NCI-H2081 (cell line): ENCODE measurements around the gene FUT2.

Source experiments
- DNase-seq, 2 experiments: peaks; one replicate each; lab custom pipeline; 2025; lab: John Stamatoyannopoulos, UW

Gene FUT2

GRCh38 chr19:48726556-48726955 lies 30.8 kb downstream of the FUT2 start:
- DNase-seq, result no peak

GRCh38 chr19:48728911-48729664 lies 33.3 kb downstream of the FUT2 start:
- no peak for DNase-seq

GRCh38 chr19:48731452-48731851 lies 35.7 kb downstream of the FUT2 start:
- DNase-seq, result no peak

- DNase-seq, result no peak
Observed at GRCh38 chr19:48734625-48735024, 38.9 kb downstream of the FUT2 start.

GRCh38 chr19:48735031-48735615 lies 39.4 kb downstream of the FUT2 start:
- no peak for DNase-seq

GRCh38 chr19:48737360-48737998 lies 41.7 kb downstream of the FUT2 start:
- no peak for DNase-seq

- peak; percentile 89 for DNase-seq
Observed at GRCh38 chr19:48738557-48739403, 43.0 kb downstream of the FUT2 start.

GRCh38 chr19:48739404-48740163 lies 43.8 kb downstream of the FUT2 start:
- peak; percentile 40 to 77 for DNase-seq

- DNase-seq, result no peak
Observed at GRCh38 chr19:48740164-48740972, 44.6 kb downstream of the FUT2 start, which contains the start of gene RASIP1. Gene RASIP1, minus strand, starts transcription at chr19:48740610. Its CDS starts 328 bp downstream, at chr19:48740282.

GRCh38 chr19:48741129-48741999 lies 45.6 kb downstream of the FUT2 start:
- DNase-seq, result no peak

GRCh38 chr19:48742096-48742495 lies 46.3 kb downstream of the FUT2 start:
- DNase-seq, result no peak

- DNase-seq, result peak; percentile 22 to 36
Observed at GRCh38 chr19:48745208-48745995, 49.6 kb downstream of the FUT2 start.

GRCh38 chr19:48746110-48746509 lies 50.3 kb downstream of the FUT2 start:
- no peak for DNase-seq

GRCh38 chr19:48746738-48747575 lies 51.2 kb downstream of the FUT2 start, which contains the start of gene IZUMO1:
Gene IZUMO1, minus strand, starts transcription at chr19:48746909. Its CDS starts 1,050 bp downstream, at chr19:48745859.
- DNase-seq, result no peak

GRCh38 chr19:48749571-48750198 lies 53.9 kb downstream of the FUT2 start:
- no peak for DNase-seq

GRCh38 chr19:48750351-48750750 lies 54.6 kb downstream of the FUT2 start:
- no peak for DNase-seq
